H9 (cell line): Measurements from ENCODE around the gene OPRL1. TPM values are rescaled to one million over a fixed set of nuclear protein-coding genes. Genes with fewer than 3 reads are reported as not detected.

Source experiments
- DNase-seq: peaks from one replicate; pipeline ENCODE4 v3.0.0-alpha.2; 2017
- H2AFZ ChIP-seq: one replicate; pipeline ENCODE4 v1.6.1; 2013; ENCODE audit warnings: mild to moderate bottlenecking, low read length, control low read depth, moderate library complexity
- H2AK5ac ChIP-seq: 2 replicates; pipeline ENCODE4 v1.6.1; 2013; ENCODE audit warnings: low read length, control low read depth, mixed read lengths; ENCODE audit not compliant: insufficient read length
- H2BK120ac ChIP-seq: one replicate; pipeline ENCODE4 v1.6.1; 2013; ENCODE audit warnings: low read depth, mild to moderate bottlenecking, low read length, control low read depth, inconsistent platforms; ENCODE audit not compliant: poor library complexity, severe bottlenecking
- H2BK12ac ChIP-seq: 2 replicates; pipeline ENCODE4 v1.6.1; 2013; ENCODE audit warnings: low read length, control low read depth, mixed read lengths, low read depth; ENCODE audit not compliant: insufficient read length
- H2BK15ac ChIP-seq: 2 replicates; pipeline ENCODE4 v1.6.1; 2013; ENCODE audit warnings: low read depth, low read length, control low read depth
- H2BK20ac ChIP-seq: one replicate; pipeline ENCODE4 v1.6.1; 2013; ENCODE audit warnings: low read depth, mild to moderate bottlenecking, low read length, control low read depth, inconsistent platforms; ENCODE audit not compliant: poor library complexity, severe bottlenecking
- H2BK5ac ChIP-seq: 2 replicates; pipeline ENCODE4 v1.6.1; 2013; ENCODE audit warnings: low read length, control low read depth, mixed read lengths; ENCODE audit not compliant: insufficient read length
- H3K14ac ChIP-seq: 2 replicates; pipeline ENCODE4 v1.6.1; 2013; ENCODE audit warnings: low read length, control low read depth; ENCODE audit not compliant: insufficient read depth
- H3K18ac ChIP-seq: 2 replicates; pipeline ENCODE4 v1.6.1; 2013; ENCODE audit warnings: low read depth, mild to moderate bottlenecking, mixed read lengths, low read length, control low read depth; ENCODE audit not compliant: insufficient read length
- H3K23ac ChIP-seq: 2 replicates; pipeline ENCODE4 v1.6.1; 2013; ENCODE audit warnings: low read length, control low read depth, mixed read lengths, low read depth; ENCODE audit not compliant: insufficient read length
- H3K23me2 ChIP-seq: 2 replicates; pipeline ENCODE4 v1.6.1; 2013; ENCODE audit warnings: low read depth, mild to moderate bottlenecking, mixed read lengths, low read length, control low read depth; ENCODE audit not compliant: insufficient read length, poor library complexity, severe bottlenecking
- H3K27ac ChIP-seq: 2 replicates; pipeline ENCODE4 v1.5.1; 2013; ENCODE audit warnings: low read length, control low read depth, mixed read lengths, low read depth; ENCODE audit not compliant: insufficient read length
- H3K27me3 ChIP-seq: 2 replicates; pipeline ENCODE4 v1.6.1; 2013; ENCODE audit warnings: low read length, control low read depth, inconsistent platforms; ENCODE audit not compliant: insufficient read depth
- H3K4ac ChIP-seq: 2 replicates; pipeline ENCODE4 v1.6.1; 2013; ENCODE audit warnings: low read depth, mild to moderate bottlenecking, control low read depth, inconsistent platforms, low read length, moderate library complexity
- H3K4me1 ChIP-seq: 2 replicates; pipeline ENCODE4 v1.6.1; 2013; ENCODE audit warnings: low read length, control low read depth, inconsistent platforms; ENCODE audit not compliant: insufficient read depth
- H3K4me2 ChIP-seq: 2 replicates; pipeline ENCODE4 v1.6.1; 2013; ENCODE audit warnings: low read length, control low read depth, mixed read lengths; ENCODE audit not compliant: insufficient read length, insufficient read depth
- H3K56ac ChIP-seq: 2 replicates; pipeline ENCODE4 v1.6.1; 2013; ENCODE audit warnings: low read depth, mild to moderate bottlenecking, mixed read lengths, low read length, control low read depth; ENCODE audit not compliant: insufficient read length
- H3K79me1 ChIP-seq: 2 replicates; pipeline ENCODE4 v1.6.1; 2013; ENCODE audit warnings: low read depth, mild to moderate bottlenecking, moderate library complexity, low read length, control low read depth, inconsistent platforms; ENCODE audit not compliant: insufficient read depth, poor library complexity, severe bottlenecking
- H3K79me2 ChIP-seq: 2 replicates; pipeline ENCODE4 v1.6.1; 2013; ENCODE audit warnings: low read length, control low read depth, inconsistent platforms; ENCODE audit not compliant: insufficient read depth
- H3K9ac ChIP-seq: 2 replicates; pipeline ENCODE4 v1.6.1; 2013; ENCODE audit warnings: low read length, control low read depth, mixed read lengths; ENCODE audit not compliant: insufficient read length; ENCODE audit errors: extremely low read depth
- H3K9me3 ChIP-seq: one replicate; pipeline ENCODE4 v1.6.1; 2013; ENCODE audit warnings: low read depth, low read length, inconsistent platforms; ENCODE audit not compliant: control insufficient read depth
- H3T11ph ChIP-seq: one replicate; pipeline ENCODE4 v1.6.1; 2013; ENCODE audit warnings: mild to moderate bottlenecking, low read length, control low read depth, inconsistent platforms
- H4K20me1 ChIP-seq: one replicate; pipeline ENCODE4 v1.6.1; 2013; ENCODE audit not compliant: control insufficient read depth, insufficient read length, insufficient read depth
- H4K5ac ChIP-seq: 2 replicates; pipeline ENCODE4 v1.6.1; 2013; ENCODE audit warnings: low read depth, mild to moderate bottlenecking, mixed read lengths, low read length, control low read depth; ENCODE audit not compliant: insufficient read length
- H4K8ac ChIP-seq: replicated peaks from 2 replicates; pipeline ENCODE4 v1.6.1; 2013; ENCODE audit warnings: low read length, control low read depth, mixed read lengths, low read depth; ENCODE audit not compliant: insufficient read length
- H4K91ac ChIP-seq: 2 replicates; pipeline ENCODE4 v1.6.1; 2013; ENCODE audit warnings: low read depth, mild to moderate bottlenecking, moderate library complexity, mixed read lengths, low read length, control low read depth; ENCODE audit not compliant: insufficient read length
- H3K27ac Mint-ChIP-seq, 3 experiments: 2 replicates in 2 of 3; 3 replicates in 1 of 3; pipeline ENCODE4 v1.8.0; 2020 to 2021; ENCODE audit warnings: mixed read lengths in 3 of 3, mild to moderate bottlenecking in 1 of 3, moderate library complexity in 1 of 3
- H3K27me3 Mint-ChIP-seq: 2 replicates; pipeline ENCODE4 v1.8.0; 2021; ENCODE audit warnings: low read depth, mild to moderate bottlenecking, moderate library complexity, mixed read lengths
- H3K36me3 Mint-ChIP-seq, 3 experiments: 2 replicates in 2 of 3; 3 replicates in 1 of 3; pipeline ENCODE4 v1.8.0; 2020 to 2021; ENCODE audit warnings: low read depth in 3 of 3, mixed read lengths in 3 of 3; ENCODE audit not compliant: insufficient read depth in 1 of 3
- H3K4me1 Mint-ChIP-seq, 2 experiments: 2 replicates each; pipeline ENCODE4 v1.8.0; 2020; ENCODE audit warnings: mixed read lengths in 2 of 2
- H3K4me3 Mint-ChIP-seq, 2 experiments: 2 replicates in 1 of 2; 3 replicates in 1 of 2; pipeline ENCODE4 v1.8.0; 2020 to 2021; ENCODE audit warnings: mild to moderate bottlenecking in 2 of 2, mixed read lengths in 2 of 2, moderate library complexity in 1 of 2
- H3K9me3 Mint-ChIP-seq, 2 experiments: 2 replicates in 1 of 2; 3 replicates in 1 of 2; pipeline ENCODE4 v1.8.0; 2020; ENCODE audit warnings: mild to moderate bottlenecking in 2 of 2, mixed read lengths in 2 of 2, moderate library complexity in 1 of 2
- CTCF ChIP-seq: fragments of 200-600 bp; sonication (generic); conservative IDR thresholded peaks from 3 replicates; pipeline ENCODE4 v1.8.0; 2021; ENCODE audit warnings: antibody characterized with exemption, mild to moderate bottlenecking
- WGBS: extraction: QIAGEN DNeasy Blood & Tissue Kit; methylation state at CpG from one replicate; pipeline ENCODE4 v1.1.7; 2013; ENCODE audit warnings: missing lambda C conversion rate, low lambda C conversion rate, mixed read lengths; ENCODE audit not compliant: insufficient read length; ENCODE audit errors: extremely low coverage; 5-methylcytosine and 5-hydroxymethylcytosine counted together
- total RNA-seq: library from RNA; stranded (reverse); gene quantifications from 2 replicates; pipeline ENCODE4 v1.2.1, GENCODE V29; 2021

OPRL1 gene
- total RNA-seq, 1 experiment from 2014 or later, result 0.90 TPM

GRCh38 chr20:64052987-64053840, 26.7 kb upstream of the OPRL1 start:
- Histone ChIP-seq H3T11ph (no peak overlapping the region), H4K91ac (no peak overlapping the region), H3K4ac (no peak overlapping the region), H4K20me1 (no peaks in the 10 kb centered on the region), H3K14ac (no peak overlapping the region), H4K8ac (no peak overlapping the region), H3K18ac (no peak overlapping the region), H2BK5ac (no peak overlapping the region), H2BK12ac (no peak overlapping the region), H3K9ac (no peak overlapping the region), H3K23ac (no peak overlapping the region), H2BK15ac (no peak overlapping the region), H3K79me2 (no peaks in the 10 kb centered on the region), H3K56ac (no peak overlapping the region), H2BK20ac (no peak overlapping the region), H4K5ac (no peak overlapping the region), H3K4me1 (no peaks in the 10 kb centered on the region), H2AFZ (no peak overlapping the region), H3K4me2 (no peak overlapping the region), H3K23me2 (no peaks in the 10 kb centered on the region), H3K27ac (no peak overlapping the region), H2BK120ac (no peak overlapping the region), H2AK5ac (no peak overlapping the region), H3K9me3 (no peaks in the 10 kb centered on the region), H3K27me3 (peaks cover 6% of the 10 kb centered on the region; the same call in 1 of the 2 replicates), H3K79me1 (no peaks in the 10 kb centered on the region)
- H3K4me1 Mint-ChIP-seq, result peaks cover 21 to 29% of the 10 kb centered on the region in 2 experiments
- peaks cover 37% of the 10 kb centered on the region for H3K27me3 Mint-ChIP-seq
- DNase-seq, result no peak
- H3K4me3 Mint-ChIP-seq, result no peak overlapping the region; a peak in 2 of 5 replicates
- no peak for TF ChIP-seq CTCF
- WGBS, result no CpG with 5 or more reads among the region's 33 CpGs
- H3K27ac Mint-ChIP-seq, result peak overlapping the region in 2 of 3 experiments; percentile 3 to 39; a peak in 2 of 7 replicates
- no peaks in the 10 kb centered on the region; a peak in 1 of 5 replicates for H3K9me3 Mint-ChIP-seq
- H3K36me3 Mint-ChIP-seq, result no peaks in the 10 kb centered on the region; a peak in 1 of 7 replicates
